ENCODE data around the gene PHKB.

- TF ChIP-seq CTCF (IDR thresholded peaks at IDR 0.05): no peak
- no peak for TF ChIP-seq EZH2 (IDR thresholded peaks at IDR 0.05)
- TF ChIP-seq EZH2phosphoT487 (IDR thresholded peaks at IDR 0.05): no peak
Observed at GRCh38 chr16:47625115-47625567, 164.0 kb downstream of the PHKB start.

All from neural progenitor cell (in vitro differentiated cells).